HepG2 (cell line): Measurements from ENCODE around the gene B3GNT7. TPM values are rescaled to one million over a fixed set of nuclear protein-coding genes. Genes with fewer than 3 reads are reported as not detected.
A peak's percentile ranks its signal among the peaks of the same experiment; 100 is the strongest.

Experiments used
- CAMTA2 ChIP-seq: sonication (generic); formaldehyde crosslinking; IDR thresholded peaks from 2 replicates; pipeline ENCODE4 v1.4.0; 2020; ENCODE audit warnings: mild to moderate bottlenecking, missing genetic modification reagents, borderline replicate concordance
- FOXJ3 ChIP-seq: sonication (generic); formaldehyde crosslinking; IDR thresholded peaks from 2 replicates; pipeline ENCODE4 v1.4.0; 2020; ENCODE audit warnings: missing genetic modification reagents, mild to moderate bottlenecking, borderline replicate concordance
- GLI4 ChIP-seq: sonication (generic); formaldehyde crosslinking; IDR thresholded peaks from 2 replicates; pipeline ENCODE4 v1.5.1; 2020; ENCODE audit warnings: missing genetic modification reagents, mild to moderate bottlenecking, moderate library complexity, borderline replicate concordance
- HOXA7 ChIP-seq: sonication (generic); formaldehyde crosslinking; IDR thresholded peaks from 2 replicates; pipeline ENCODE4 v1.8.1; 2022; ENCODE audit warnings: mild to moderate bottlenecking, missing genetic modification reagents, moderate library complexity
- HOXD1 ChIP-seq: sonication (generic); formaldehyde crosslinking; IDR thresholded peaks from 2 replicates; pipeline ENCODE4 v1.5.0; 2020; ENCODE audit warnings: missing genetic modification reagents
- IRF2 ChIP-seq: IDR thresholded peaks from 2 replicates; pipeline ENCODE4 v1.6.1; 2018; ENCODE audit warnings: missing genetic modification reagents, missing compliant biosample characterization
- SNAI1 ChIP-seq: sonication (generic); formaldehyde crosslinking; IDR thresholded peaks from 2 replicates; pipeline ENCODE4 v1.5.0; 2020; ENCODE audit warnings: mild to moderate bottlenecking, missing genetic modification reagents, borderline replicate concordance
- SRF ChIP-seq: IDR thresholded peaks from 2 replicates; pipeline ENCODE4 v1.6.1; 2011; ENCODE audit warnings: mild to moderate bottlenecking, low read depth, low read length, moderate library complexity
- TRIM24 ChIP-seq: sonication (generic); formaldehyde crosslinking; IDR thresholded peaks from 2 replicates; pipeline ENCODE4 v1.8.0; 2022; ENCODE audit warnings: mild to moderate bottlenecking, missing genetic modification reagents
- YEATS2 ChIP-seq: sonication (generic); formaldehyde crosslinking; IDR thresholded peaks from 2 replicates; pipeline ENCODE4 v1.4.0; 2020; ENCODE audit warnings: missing genetic modification reagents, borderline replicate concordance
- ZKSCAN1 ChIP-seq: fragments of 150-350 bp; IDR thresholded peaks from 2 replicates; pipeline ENCODE4 v1.6.1; 2014; ENCODE audit warnings: low read length
- ZNF652 ChIP-seq: IDR thresholded peaks from 2 replicates; pipeline ENCODE4 v1.6.1; 2016; ENCODE audit warnings: low read depth, borderline replicate concordance
- ZNF713 ChIP-seq: sonication (generic); formaldehyde crosslinking; IDR thresholded peaks from 2 replicates; pipeline ENCODE4 v1.4.0; 2020; ENCODE audit warnings: mild to moderate bottlenecking, missing genetic modification reagents
- ZNF761 ChIP-seq: sonication (generic); formaldehyde crosslinking; conservative IDR thresholded peaks from 2 replicates; pipeline ENCODE4 v1.4.0; 2020; ENCODE audit warnings: mild to moderate bottlenecking, missing genetic modification reagents
- ZSCAN31 ChIP-seq: sonication (generic); formaldehyde crosslinking; IDR thresholded peaks from 2 replicates; pipeline ENCODE4 v1.5.0; 2020; ENCODE audit warnings: low read depth, mild to moderate bottlenecking, missing genetic modification reagents
- polyA plus RNA-seq, 8 experiments: library from polyadenylated mRNA; depleted of rRNA in 3 of 8; stranded (reverse) in 7 of 8; unstranded in 1 of 8; fragments of >200 nt; fragmentation: Illumina TruSeq in 4 of 8; extraction: Trizol in 4 of 8; gene quantifications; 2 replicates each; pipeline versions ENCODE4 v1.2.1 to v1.2.3, GENCODE V29; 2011 to 2016; ENCODE audit warnings: low read depth in 4 of 8, missing spikeins in 1 of 8, mixed read lengths in 1 of 8; ENCODE audit not compliant: insufficient read depth in 1 of 8
- total RNA-seq, 5 experiments: library from RNA; depleted of rRNA; stranded (reverse); fragments of >200 nt; fragmentation: Illumina TruSeq; extraction: Trizol; gene quantifications; 2 replicates each; pipeline ENCODE4 v1.2.3, GENCODE V29; 2016; ENCODE audit warnings: low read depth in 1 of 5
- TF ChIP-seq, protein P1 (sequence below): sonication (generic); formaldehyde crosslinking; IDR thresholded peaks from 2 replicates; pipeline ENCODE4 v1.4.0; 2020; ENCODE audit warnings: missing genetic modification reagents
- TF ChIP-seq, protein P2 (sequence below): IDR thresholded peaks from 2 replicates; pipeline ENCODE4 v1.6.1; 2016; ENCODE audit warnings: missing compliant biosample characterization, missing genetic modification reagents, borderline replicate concordance
- TF ChIP-seq, protein P3 (sequence below): sonication (generic); formaldehyde crosslinking; IDR thresholded peaks from 2 replicates; pipeline ENCODE4 v1.4.0; 2020; ENCODE audit warnings: mild to moderate bottlenecking, missing genetic modification reagents

The B3GNT7 gene
- total and polyA plus RNA-seq, 2 of the 13 experiments (the other 11 are each of a cell fraction or from before 2014, with no cell fraction given), result 0.04 to 0.24 TPM

DNA sequence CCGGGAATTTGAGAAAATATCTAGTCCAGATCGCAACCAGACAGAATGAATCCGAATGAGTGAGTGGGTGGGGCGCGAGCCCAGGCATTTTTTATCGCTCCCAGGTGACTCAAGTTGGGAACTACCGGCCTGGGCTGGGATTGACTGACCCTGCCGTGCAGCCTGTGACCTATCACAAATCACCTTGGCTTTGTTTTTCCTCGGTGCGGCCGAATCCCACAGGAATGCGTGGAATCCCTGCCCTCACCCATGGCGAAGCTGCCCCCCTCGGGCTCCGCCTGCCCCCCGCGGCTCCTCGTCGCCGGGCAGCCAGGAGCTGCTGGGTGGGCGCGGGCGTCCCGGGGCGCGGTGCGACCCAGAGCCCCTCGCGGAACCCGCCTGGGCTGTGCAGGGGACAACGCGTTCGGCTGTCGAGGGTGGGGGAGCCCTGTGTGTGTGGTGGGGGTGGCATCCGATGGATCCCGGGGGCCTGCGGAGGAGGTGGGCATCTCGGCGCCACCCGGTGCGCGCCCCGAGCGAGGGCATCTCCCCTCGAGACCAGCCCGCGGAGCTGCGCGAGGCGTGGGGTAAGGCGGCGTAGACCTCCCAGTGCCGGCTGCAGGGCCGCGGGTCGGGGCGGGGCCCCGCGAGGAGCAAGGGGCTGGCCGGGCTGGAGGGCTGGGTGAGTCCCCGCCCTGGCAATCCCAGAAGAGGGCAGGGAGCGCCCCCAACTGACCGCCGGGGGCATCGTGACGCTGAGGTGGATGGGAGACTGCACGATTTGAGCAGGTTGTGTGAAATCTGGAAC is 16.5 kb downstream of the B3GNT7 start (continued):
- TF ChIP-seq, protein P1, sequence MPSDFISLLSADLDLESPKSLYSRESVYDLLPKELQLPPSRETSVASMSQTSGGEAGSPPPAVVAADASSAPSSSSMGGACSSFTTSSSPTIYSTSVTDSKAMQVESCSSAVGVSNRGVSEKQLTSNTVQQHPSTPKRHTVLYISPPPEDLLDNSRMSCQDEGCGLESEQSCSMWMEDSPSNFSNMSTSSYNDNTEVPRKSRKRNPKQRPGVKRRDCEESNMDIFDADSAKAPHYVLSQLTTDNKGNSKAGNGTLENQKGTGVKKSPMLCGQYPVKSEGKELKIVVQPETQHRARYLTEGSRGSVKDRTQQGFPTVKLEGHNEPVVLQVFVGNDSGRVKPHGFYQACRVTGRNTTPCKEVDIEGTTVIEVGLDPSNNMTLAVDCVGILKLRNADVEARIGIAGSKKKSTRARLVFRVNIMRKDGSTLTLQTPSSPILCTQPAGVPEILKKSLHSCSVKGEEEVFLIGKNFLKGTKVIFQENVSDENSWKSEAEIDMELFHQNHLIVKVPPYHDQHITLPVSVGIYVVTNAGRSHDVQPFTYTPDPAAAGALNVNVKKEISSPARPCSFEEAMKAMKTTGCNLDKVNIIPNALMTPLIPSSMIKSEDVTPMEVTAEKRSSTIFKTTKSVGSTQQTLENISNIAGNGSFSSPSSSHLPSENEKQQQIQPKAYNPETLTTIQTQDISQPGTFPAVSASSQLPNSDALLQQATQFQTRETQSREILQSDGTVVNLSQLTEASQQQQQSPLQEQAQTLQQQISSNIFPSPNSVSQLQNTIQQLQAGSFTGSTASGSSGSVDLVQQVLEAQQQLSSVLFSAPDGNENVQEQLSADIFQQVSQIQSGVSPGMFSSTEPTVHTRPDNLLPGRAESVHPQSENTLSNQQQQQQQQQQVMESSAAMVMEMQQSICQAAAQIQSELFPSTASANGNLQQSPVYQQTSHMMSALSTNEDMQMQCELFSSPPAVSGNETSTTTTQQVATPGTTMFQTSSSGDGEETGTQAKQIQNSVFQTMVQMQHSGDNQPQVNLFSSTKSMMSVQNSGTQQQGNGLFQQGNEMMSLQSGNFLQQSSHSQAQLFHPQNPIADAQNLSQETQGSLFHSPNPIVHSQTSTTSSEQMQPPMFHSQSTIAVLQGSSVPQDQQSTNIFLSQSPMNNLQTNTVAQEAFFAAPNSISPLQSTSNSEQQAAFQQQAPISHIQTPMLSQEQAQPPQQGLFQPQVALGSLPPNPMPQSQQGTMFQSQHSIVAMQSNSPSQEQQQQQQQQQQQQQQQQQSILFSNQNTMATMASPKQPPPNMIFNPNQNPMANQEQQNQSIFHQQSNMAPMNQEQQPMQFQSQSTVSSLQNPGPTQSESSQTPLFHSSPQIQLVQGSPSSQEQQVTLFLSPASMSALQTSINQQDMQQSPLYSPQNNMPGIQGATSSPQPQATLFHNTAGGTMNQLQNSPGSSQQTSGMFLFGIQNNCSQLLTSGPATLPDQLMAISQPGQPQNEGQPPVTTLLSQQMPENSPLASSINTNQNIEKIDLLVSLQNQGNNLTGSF (CRISPR knock-in tag), result no peak
- TF ChIP-seq HOXD1 (CRISPR knock-in tag) (no peak), HOXA7 (CRISPR knock-in tag) (no peak), ZSCAN31 (CRISPR knock-in tag) (no peak), SRF (no peak), FOXJ3 (peak; percentile 8; the same call in 1 of the 2 replicates), SNAI1 (CRISPR knock-in tag) (no peak), ZNF713 (CRISPR knock-in tag) (0 out of 2 replicates have a peak, but pooled peaks have one; percentile 79), IRF2 (peak; percentile 40; the same call in 1 of the 2 replicates), ZNF652 (CRISPR knock-in tag) (no peak), ZNF761 (CRISPR knock-in tag) (no peak), ZKSCAN1 (no peak), GLI4 (no peak), CAMTA2 (CRISPR knock-in tag) (no peak), TRIM24 (CRISPR knock-in tag) (no peak), YEATS2 (CRISPR knock-in tag) (peak; percentile 32; the same call in 1 of the 2 replicates)
- TF ChIP-seq, protein P2, sequence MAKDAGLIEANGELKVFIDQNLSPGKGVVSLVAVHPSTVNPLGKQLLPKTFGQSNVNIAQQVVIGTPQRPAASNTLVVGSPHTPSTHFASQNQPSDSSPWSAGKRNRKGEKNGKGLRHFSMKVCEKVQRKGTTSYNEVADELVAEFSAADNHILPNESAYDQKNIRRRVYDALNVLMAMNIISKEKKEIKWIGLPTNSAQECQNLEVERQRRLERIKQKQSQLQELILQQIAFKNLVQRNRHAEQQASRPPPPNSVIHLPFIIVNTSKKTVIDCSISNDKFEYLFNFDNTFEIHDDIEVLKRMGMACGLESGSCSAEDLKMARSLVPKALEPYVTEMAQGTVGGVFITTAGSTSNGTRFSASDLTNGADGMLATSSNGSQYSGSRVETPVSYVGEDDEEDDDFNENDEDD (CRISPR knock-in tag), result peak; percentile 43; the same call in 1 of the 2 replicates
- TF ChIP-seq, protein P3, sequence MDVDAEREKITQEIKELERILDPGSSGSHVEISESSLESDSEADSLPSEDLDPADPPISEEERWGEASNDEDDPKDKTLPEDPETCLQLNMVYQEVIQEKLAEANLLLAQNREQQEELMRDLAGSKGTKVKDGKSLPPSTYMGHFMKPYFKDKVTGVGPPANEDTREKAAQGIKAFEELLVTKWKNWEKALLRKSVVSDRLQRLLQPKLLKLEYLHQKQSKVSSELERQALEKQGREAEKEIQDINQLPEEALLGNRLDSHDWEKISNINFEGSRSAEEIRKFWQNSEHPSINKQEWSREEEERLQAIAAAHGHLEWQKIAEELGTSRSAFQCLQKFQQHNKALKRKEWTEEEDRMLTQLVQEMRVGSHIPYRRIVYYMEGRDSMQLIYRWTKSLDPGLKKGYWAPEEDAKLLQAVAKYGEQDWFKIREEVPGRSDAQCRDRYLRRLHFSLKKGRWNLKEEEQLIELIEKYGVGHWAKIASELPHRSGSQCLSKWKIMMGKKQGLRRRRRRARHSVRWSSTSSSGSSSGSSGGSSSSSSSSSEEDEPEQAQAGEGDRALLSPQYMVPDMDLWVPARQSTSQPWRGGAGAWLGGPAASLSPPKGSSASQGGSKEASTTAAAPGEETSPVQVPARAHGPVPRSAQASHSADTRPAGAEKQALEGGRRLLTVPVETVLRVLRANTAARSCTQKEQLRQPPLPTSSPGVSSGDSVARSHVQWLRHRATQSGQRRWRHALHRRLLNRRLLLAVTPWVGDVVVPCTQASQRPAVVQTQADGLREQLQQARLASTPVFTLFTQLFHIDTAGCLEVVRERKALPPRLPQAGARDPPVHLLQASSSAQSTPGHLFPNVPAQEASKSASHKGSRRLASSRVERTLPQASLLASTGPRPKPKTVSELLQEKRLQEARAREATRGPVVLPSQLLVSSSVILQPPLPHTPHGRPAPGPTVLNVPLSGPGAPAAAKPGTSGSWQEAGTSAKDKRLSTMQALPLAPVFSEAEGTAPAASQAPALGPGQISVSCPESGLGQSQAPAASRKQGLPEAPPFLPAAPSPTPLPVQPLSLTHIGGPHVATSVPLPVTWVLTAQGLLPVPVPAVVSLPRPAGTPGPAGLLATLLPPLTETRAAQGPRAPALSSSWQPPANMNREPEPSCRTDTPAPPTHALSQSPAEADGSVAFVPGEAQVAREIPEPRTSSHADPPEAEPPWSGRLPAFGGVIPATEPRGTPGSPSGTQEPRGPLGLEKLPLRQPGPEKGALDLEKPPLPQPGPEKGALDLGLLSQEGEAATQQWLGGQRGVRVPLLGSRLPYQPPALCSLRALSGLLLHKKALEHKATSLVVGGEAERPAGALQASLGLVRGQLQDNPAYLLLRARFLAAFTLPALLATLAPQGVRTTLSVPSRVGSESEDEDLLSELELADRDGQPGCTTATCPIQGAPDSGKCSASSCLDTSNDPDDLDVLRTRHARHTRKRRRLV, result no peak
